ENCODE measurements around the gene PDIK1L. TPM values are rescaled to one million over a fixed set of nuclear protein-coding genes. Genes with fewer than 3 reads are reported as not detected.

PDIK1L gene
- total and polyA plus RNA-seq, 2 donors (not counting 3 experiments of a cell fraction or from before 2014, with no cell fraction given), result 1.6 to 5.6 TPM

DNA sequence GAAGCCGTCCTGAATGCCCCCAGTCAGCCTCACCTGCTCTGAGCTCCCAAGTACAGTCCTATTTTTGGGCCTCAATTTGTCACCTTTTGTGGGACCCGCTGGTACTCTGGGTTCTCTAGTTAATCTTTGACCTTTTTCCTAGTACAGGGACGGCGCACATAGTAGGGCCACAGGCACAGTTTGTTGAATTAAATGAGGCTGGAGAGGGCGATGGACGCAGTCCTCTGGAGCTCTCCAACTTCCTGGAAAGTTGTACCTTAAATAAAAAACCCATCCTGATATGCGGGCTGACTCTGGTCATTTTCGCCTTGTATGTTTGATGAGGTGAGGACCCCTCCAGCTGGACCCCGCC, 52.0 kb downstream of the PDIK1L start:
- no peak for DNase-seq (ENCODE audit: low read depth, low spot score)
- Histone ChIP-seq H3K9ac (replicated peaks; ENCODE audit: extremely low read depth, insufficient read depth, low read length) (no peak overlapping the region), H3K4me1 (ENCODE audit: control insufficient read depth, extremely low read depth, insufficient read depth, low read length) (peaks cover 25% of the 10 kb centered on the region), H3K9me3 (replicated peaks; ENCODE audit: control insufficient read depth, insufficient read depth, low read length) (no peaks in the 10 kb centered on the region), H3K4me3 (replicated peaks in 1 of 3; ENCODE audit: insufficient read depth in 1 of 3, low read depth in 1 of 3, low read length in 3 of 3) (no peak overlapping the region), H3K4me2 (ENCODE audit: insufficient read depth, low read length) (no peak overlapping the region), H4K20me1 (replicated peaks; ENCODE audit: control insufficient read depth, extremely low read depth, insufficient read depth, low read length) (no peaks in the 10 kb centered on the region), H3K79me2 (ENCODE audit: control insufficient read depth, insufficient read depth, low read length) (no peaks in the 10 kb centered on the region), H3K9me1 (replicated peaks; ENCODE audit: control insufficient read depth, extremely low read depth, insufficient read depth, low read length) (no peaks in the 10 kb centered on the region), H3K36me3 (ENCODE audit: control insufficient read depth in 2 of 2, extremely low read depth in 1 of 2, insufficient read depth in 2 of 2, low read length in 2 of 2) (peaks cover 0 to 4% of the 10 kb centered on the region in 2 experiments), H3K27ac (ENCODE audit: insufficient read depth, low read depth, low read length) (no peak overlapping the region), H3K27me3 (ENCODE audit: control insufficient read depth in 2 of 2, insufficient read depth in 2 of 2, low read length in 2 of 2) (no peaks in the 10 kb centered on the region), H2AFZ (ENCODE audit: low read depth, low read length) (no peak overlapping the region)
- TF ChIP-seq POLR2A (IDR thresholded peaks at IDR 0.05; ENCODE audit: low read depth, low read length) (no peak), MYC (IDR thresholded peaks at IDR 0.05; ENCODE audit: low read depth, low read length) (no peak), FOS (IDR thresholded peaks at IDR 0.05; ENCODE audit: borderline replicate concordance, insufficient read depth, low read length) (no peak), EZH2 (IDR thresholded peaks at IDR 0.05; ENCODE audit: borderline replicate concordance, low read depth, low read length, severe bottlenecking) (no peak), GATA2 (IDR thresholded peaks at IDR 0.05; ENCODE audit: insufficient read depth, insufficient read length, low read depth, low read length) (no peak), JUN (IDR thresholded peaks at IDR 0.05; ENCODE audit: borderline replicate concordance, insufficient read depth, insufficient read length, low read depth) (no peak), POLR2AphosphoS5 (IDR thresholded peaks at IDR 0.05; ENCODE audit: insufficient read depth, low read depth, low read length) (no peak)
- TF ChIP-seq, protein P1, sequence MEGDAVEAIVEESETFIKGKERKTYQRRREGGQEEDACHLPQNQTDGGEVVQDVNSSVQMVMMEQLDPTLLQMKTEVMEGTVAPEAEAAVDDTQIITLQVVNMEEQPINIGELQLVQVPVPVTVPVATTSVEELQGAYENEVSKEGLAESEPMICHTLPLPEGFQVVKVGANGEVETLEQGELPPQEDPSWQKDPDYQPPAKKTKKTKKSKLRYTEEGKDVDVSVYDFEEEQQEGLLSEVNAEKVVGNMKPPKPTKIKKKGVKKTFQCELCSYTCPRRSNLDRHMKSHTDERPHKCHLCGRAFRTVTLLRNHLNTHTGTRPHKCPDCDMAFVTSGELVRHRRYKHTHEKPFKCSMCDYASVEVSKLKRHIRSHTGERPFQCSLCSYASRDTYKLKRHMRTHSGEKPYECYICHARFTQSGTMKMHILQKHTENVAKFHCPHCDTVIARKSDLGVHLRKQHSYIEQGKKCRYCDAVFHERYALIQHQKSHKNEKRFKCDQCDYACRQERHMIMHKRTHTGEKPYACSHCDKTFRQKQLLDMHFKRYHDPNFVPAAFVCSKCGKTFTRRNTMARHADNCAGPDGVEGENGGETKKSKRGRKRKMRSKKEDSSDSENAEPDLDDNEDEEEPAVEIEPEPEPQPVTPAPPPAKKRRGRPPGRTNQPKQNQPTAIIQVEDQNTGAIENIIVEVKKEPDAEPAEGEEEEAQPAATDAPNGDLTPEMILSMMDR (IDR thresholded peaks at IDR 0.05; ENCODE audit: extremely low read depth in 1 of 2, insufficient read depth in 1 of 2, low read depth in 1 of 2, low read length in 2 of 2), result no peak
- TF ChIP-seq, protein P2, sequence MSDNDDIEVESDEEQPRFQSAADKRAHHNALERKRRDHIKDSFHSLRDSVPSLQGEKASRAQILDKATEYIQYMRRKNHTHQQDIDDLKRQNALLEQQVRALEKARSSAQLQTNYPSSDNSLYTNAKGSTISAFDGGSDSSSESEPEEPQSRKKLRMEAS (IDR thresholded peaks at IDR 0.05; ENCODE audit: insufficient read depth, insufficient read length), result no peak
- intact Hi-C loops (cut with micrococcal nuclease), result loop anchor here (1.0 kb wide), 2 partner anchors 58 to 127 kb away; no protein-coding TSS in a partner anchor
- no peak for FAIRE-seq
- no TSS peak for BruUV-seq (replicated peaks)
- dilution Hi-C loops (cut with MboI; ENCODE audit: extremely low pct_ligation_motif_present, low sequenced_read_pairs), result no loop called here
- POLR2A ChIA-PET, result no interaction called here
- CTCF ChIA-PET, result interaction anchor here (1.5 to 3.7 kb wide), 3 partner anchors 19 to 127 kb away, joined by 4 to 12 read pairs (median 6); no protein-coding TSS in a partner anchor
